Subcutaneous adipose tissue (tissue), 4 donors: Measurements from ENCODE around the gene CLK3. TPM values are rescaled to one million over a fixed set of nuclear protein-coding genes. Genes with fewer than 3 reads are reported as not detected.

Source experiments
- CTCF ChIP-seq: fragments of 450-650 bp; IDR thresholded peaks from one replicate; pipeline ENCODE4 v1.5.1; 2016; ENCODE audit warnings: low read depth, mild to moderate bottlenecking, control low read depth, antibody characterized with exemption, moderate library complexity
- total RNA-seq, 4 donors: library from RNA; depleted of rRNA; stranded (reverse); fragments of >200 nt; gene quantifications; one replicate each; pipeline ENCODE4 v1.1.0, GENCODE V29; 2016

CLK3 gene
- total RNA-seq, 4 donors from 2014 or later = 53.6 to 159 (median 103) TPM

GRCh38 chr15:74628949-74629348, 13.3 kb downstream of the CLK3 start:
- no peak for TF ChIP-seq CTCF

- TF ChIP-seq CTCF = no peak
These were observed 14.8 kb downstream of the CLK3 start for GRCh38 chr15:74630284-74631086.

GRCh38 chr15:74631087-74631385, 15.4 kb downstream of the CLK3 start:
- TF ChIP-seq CTCF = no peak

GRCh38 chr15:74631408-74631807, 15.8 kb downstream of the CLK3 start:
- TF ChIP-seq CTCF = no peak

GRCh38 chr15:74631935-74632560, 16.4 kb downstream of the CLK3 start:
- no peak for TF ChIP-seq CTCF

- no peak for TF ChIP-seq CTCF
These were observed 17.0 kb downstream of the CLK3 start for GRCh38 chr15:74632601-74633000.

GRCh38 chr15:74633781-74634180, 18.1 kb downstream of the CLK3 start:
- no peak for TF ChIP-seq CTCF
